ENCODE data around the gene ABHD6. TPM values are rescaled to one million over a fixed set of nuclear protein-coding genes. Genes with fewer than 3 reads are reported as not detected.

Gene ABHD6
- total RNA-seq, 2 donors from 2014 or later = 16.5 to 24.5 TPM

- no peaks in the 10 kb centered on the region for H3K4me1 ChIP-seq
- H3K9ac ChIP-seq (ENCODE audit: low read depth in 2 of 2, low read length in 2 of 2) = peak overlapping the region; percentile 76 to 78
- H3K9me3 ChIP-seq = no peaks in the 10 kb centered on the region
- no peaks in the 10 kb centered on the region for H3K27me3 ChIP-seq
- peak; percentile 43 for DNase-seq
- no peaks in the 10 kb centered on the region for H3K36me3 ChIP-seq
- peak overlapping the region; percentile 76 for H3K4me3 ChIP-seq
- intact Hi-C loops (cut with DNase I) = loop anchor here (10.0 kb wide), 1 partner anchor 301 kb away; no protein-coding TSS in a partner anchor
- no peak for TF ChIP-seq CTCF (IDR thresholded peaks at IDR 0.05)
- peak overlapping the region; percentile 55 for H3K27ac ChIP-seq
Observed at GRCh38 chr3:58333206-58334012, 95.8 kb downstream of the ABHD6 start.

GRCh38 chr3:58334013-58334321 is 96.4 kb downstream of the ABHD6 start:
- H3K4me3 ChIP-seq = peak overlapping the region; percentile 76
- H3K36me3 ChIP-seq = no peaks in the 10 kb centered on the region
- peak overlapping the region in 1 of 2 donors; percentile 78 for H3K9ac ChIP-seq (ENCODE audit: low read depth in 2 of 2, low read length in 2 of 2)
- H3K9me3 ChIP-seq = no peaks in the 10 kb centered on the region
- no peaks in the 10 kb centered on the region for H3K27me3 ChIP-seq
- H3K4me1 ChIP-seq = no peaks in the 10 kb centered on the region
- intact Hi-C loops (cut with DNase I) = loop anchor here (10.0 kb wide), 1 partner anchor 301 kb away; no protein-coding TSS in a partner anchor
- no peak for TF ChIP-seq CTCF (IDR thresholded peaks at IDR 0.05)
- no peak for DNase-seq
- peak overlapping the region; percentile 55 for H3K27ac ChIP-seq

GRCh38 chr3:58334506-58334884 is 96.9 kb downstream of the ABHD6 start:
- no peak for DNase-seq
- Histone ChIP-seq H3K36me3 (no peaks in the 10 kb centered on the region), H3K4me1 (no peaks in the 10 kb centered on the region), H3K4me3 (no peak overlapping the region), H3K27me3 (no peaks in the 10 kb centered on the region), H3K9me3 (no peaks in the 10 kb centered on the region), H3K27ac (peak overlapping the region; percentile 55), H3K9ac (ENCODE audit: low read depth in 2 of 2, low read length in 2 of 2) (peak overlapping the region in 1 of 2 donors; percentile 78)
- intact Hi-C loops (cut with DNase I) = loop anchor here (10.0 kb wide), 1 partner anchor 300 kb away; no protein-coding TSS in a partner anchor
- TF ChIP-seq CTCF (IDR thresholded peaks at IDR 0.05) = no peak

GRCh38 chr3:58335652-58335947 is 98.0 kb downstream of the ABHD6 start:
- intact Hi-C loops (cut with DNase I) = loop anchor here (10.0 kb wide), 1 partner anchor 299 kb away; no protein-coding TSS in a partner anchor
- no peak for TF ChIP-seq CTCF (IDR thresholded peaks at IDR 0.05)
- Histone ChIP-seq H3K27ac (peak overlapping the region; percentile 57), H3K9ac (ENCODE audit: low read depth in 2 of 2, low read length in 2 of 2) (no peak overlapping the region), H3K9me3 (no peaks in the 10 kb centered on the region), H3K4me3 (no peak overlapping the region), H3K36me3 (no peaks in the 10 kb centered on the region), H3K27me3 (no peaks in the 10 kb centered on the region), H3K4me1 (no peaks in the 10 kb centered on the region)
- no peak for DNase-seq

GRCh38 chr3:58336135-58336882 is 98.7 kb downstream of the ABHD6 start:
- intact Hi-C loops (cut with DNase I) = loop anchor here (10.0 kb wide), 1 partner anchor 298 kb away; no protein-coding TSS in a partner anchor
- H3K9ac ChIP-seq (ENCODE audit: low read depth in 2 of 2, low read length in 2 of 2) = no peak overlapping the region
- H3K27ac ChIP-seq = no peak overlapping the region
- no peak for DNase-seq
- TF ChIP-seq CTCF (IDR thresholded peaks at IDR 0.05) = no peak
- H3K4me1 ChIP-seq = no peaks in the 10 kb centered on the region
- no peak overlapping the region for H3K4me3 ChIP-seq
- H3K9me3 ChIP-seq = no peaks in the 10 kb centered on the region
- H3K27me3 ChIP-seq = no peaks in the 10 kb centered on the region
- no peaks in the 10 kb centered on the region for H3K36me3 ChIP-seq

All from colonic mucosa (tissue), 4 donors.